H1 (cell line): Measurements from ENCODE around the gene WDR48.

Experiments
- ATF3 ChIP-seq: IDR thresholded peaks from 2 replicates; pipeline ENCODE4 v1.6.1; 2011; ENCODE audit warnings: low read depth, mild to moderate bottlenecking, low read length; ENCODE audit not compliant: insufficient read depth
- CEBPB ChIP-seq: IDR thresholded peaks from 2 replicates; pipeline ENCODE4 v1.6.1; 2012; ENCODE audit warnings: low read depth, low read length
- CHD1 ChIP-seq: IDR thresholded peaks from 2 replicates; pipeline ENCODE4 v1.6.1; 2012; ENCODE audit warnings: low read depth, low read length, improper control_type of control experiment
- CREB1 ChIP-seq: IDR thresholded peaks from 2 replicates; pipeline ENCODE4 v1.6.1; 2012; ENCODE audit warnings: inconsistent platforms
- CTCF ChIP-seq, 3 experiments: IDR thresholded peaks; 1 replicate in 2 of 3; 2 replicates in 1 of 3; pipeline versions ENCODE4 v1.5.1 to v1.6.1; 2011; ENCODE audit warnings: low read length in 3 of 3, mild to moderate bottlenecking in 3 of 3, inconsistent platforms in 2 of 3, low read depth in 1 of 3, moderate library complexity in 1 of 3; ENCODE audit not compliant: insufficient read depth in 1 of 3; ENCODE audit errors: control extremely low read depth in 1 of 3
- EZH2 ChIP-seq: fragments of 200-600 bp; sonication (generic); IDR thresholded peaks from 2 replicates; pipeline ENCODE4 v1.7.1; 2012; ENCODE audit warnings: low read depth, mild to moderate bottlenecking, moderate library complexity, low read length, inconsistent platforms; ENCODE audit not compliant: severe bottlenecking
- JUN ChIP-seq: IDR thresholded peaks from 2 replicates; pipeline ENCODE4 v1.6.1; 2011; ENCODE audit warnings: low read depth, mild to moderate bottlenecking, improper control_type of control experiment, low read length
- MAX ChIP-seq: IDR thresholded peaks from 2 replicates; pipeline ENCODE4 v1.6.1; 2012; ENCODE audit warnings: inconsistent platforms
- POLR2A ChIP-seq, 2 experiments: IDR thresholded peaks; 1 replicate in 1 of 2; 2 replicates in 1 of 2; pipeline ENCODE4 v1.6.1; 2011; ENCODE audit warnings: low read depth in 2 of 2, low read length in 2 of 2, mild to moderate bottlenecking in 2 of 2; ENCODE audit errors: control extremely low read depth in 1 of 2
- TAF1 ChIP-seq: IDR thresholded peaks from 2 replicates; pipeline ENCODE4 v1.6.1; 2011; ENCODE audit warnings: mild to moderate bottlenecking, low read depth, low read length
- TBP ChIP-seq: IDR thresholded peaks from 2 replicates; pipeline ENCODE4 v1.6.1; 2011; ENCODE audit warnings: low read depth, low read length, improper control_type of control experiment
- TEAD4 ChIP-seq: IDR thresholded peaks from 2 replicates; pipeline ENCODE4 v1.6.1; 2012; ENCODE audit warnings: low read depth, low read length, inconsistent platforms, mixed read lengths

GRCh38 chr3:39130693-39131265 lies 79.0 kb downstream of the WDR48 start:
- TF ChIP-seq EZH2 = no peak
- no peak for TF ChIP-seq CEBPB
- TF ChIP-seq CTCF (IDR thresholded peaks at IDR 0.05; ENCODE audit: control extremely low read depth in 1 of 3, insufficient read depth in 1 of 3, low read depth in 1 of 3, low read length in 3 of 3) = no peak
- TF ChIP-seq MAX = no peak
- TF ChIP-seq ATF3 = no peak
- no peak for TF ChIP-seq CREB1
- TF ChIP-seq TBP = no peak
- no peak for TF ChIP-seq TEAD4
- TF ChIP-seq TAF1 = no peak
- TF ChIP-seq POLR2A (IDR thresholded peaks at IDR 0.05; ENCODE audit: control extremely low read depth in 1 of 2, low read depth in 2 of 2, low read length in 2 of 2) = no peak
- TF ChIP-seq JUN = no peak
- TF ChIP-seq CHD1 = no peak
